K562 (cell line): Measurements from ENCODE around the gene SPAG16.

Source experiments
- CHAMP1 ChIP-seq: fragments of 450-650 bp; IDR thresholded peaks from 2 replicates; pipeline ENCODE4 v1.6.1; 2016; ENCODE audit warnings: mild to moderate bottlenecking
- CTCF ChIP-seq, 3 experiments: IDR thresholded peaks in 2 of 3; conservative IDR thresholded peaks in 1 of 3; 2 replicates each; pipeline ENCODE4 v1.5.1; 2011 to 2012; ENCODE audit warnings: low read length in 3 of 3, mild to moderate bottlenecking in 3 of 3, control low read depth in 2 of 3, improper control_type of control experiment in 1 of 3, inconsistent platforms in 1 of 3, low read depth in 1 of 3, mixed read lengths in 1 of 3, moderate library complexity in 1 of 3; ENCODE audit not compliant: insufficient read depth in 2 of 3
- DMBX1 ChIP-seq: fragments of 250-450 bp; sonication (Bioruptor Pico); IDR thresholded peaks from 2 replicates; pipeline ENCODE4 v1.8.0; 2022; ENCODE audit warnings: inconsistent platforms, mild to moderate bottlenecking, moderate library complexity, borderline replicate concordance
- ESRRA ChIP-seq: fragments of 450-650 bp; IDR thresholded peaks from 2 replicates; pipeline ENCODE4 v1.6.1; 2014; ENCODE audit warnings: low read depth, mild to moderate bottlenecking, moderate library complexity, borderline replicate concordance
- POU5F1 ChIP-seq: fragments of 150-350 bp; IDR thresholded peaks from 2 replicates; pipeline ENCODE4 v1.6.1; 2014; ENCODE audit warnings: borderline replicate concordance, low read length, low read depth, mild to moderate bottlenecking; ENCODE audit not compliant: partially characterized antibody
- PTTG1 ChIP-seq: fragments of 450-650 bp; IDR thresholded peaks from 2 replicates; pipeline ENCODE4 v1.6.1; 2016; ENCODE audit warnings: low read depth, mild to moderate bottlenecking, missing genetic modification characterization, missing compliant biosample characterization
- SAP30 ChIP-seq: fragments of 200-600 bp; sonication (generic); IDR thresholded peaks from 2 replicates; pipeline ENCODE4 v1.6.1; 2012; ENCODE audit warnings: borderline replicate concordance, low read depth, mild to moderate bottlenecking, moderate library complexity, low read length, control low read depth, inconsistent platforms; ENCODE audit not compliant: insufficient read depth, poor library complexity, severe bottlenecking
- U2AF1 ChIP-seq: fragments of 200-400 bp; formaldehyde crosslinking; optimal IDR thresholded peaks from 2 replicates; pipeline ENCODE3; 2017; ENCODE audit warnings: mild to moderate bottlenecking, low read depth, low read length, moderate library complexity

- TF ChIP-seq DMBX1 (CRISPR knock-in tag) (no peak), POU5F1 (no peak), CTCF (IDR thresholded peaks at IDR 0.05 in 2 of 3, conservative IDR thresholded peaks at IDR 0.05 in 1 of 3; ENCODE audit: insufficient read depth in 2 of 3, low read depth in 1 of 3, low read length in 3 of 3) (no peak), CHAMP1 (no peak), U2AF1 (no peak), PTTG1 (tag) (no peak), ESRRA (no peak), SAP30 (no peak)
Measured at GRCh38 chr2:214005337-214005736, 721.1 kb downstream of the SPAG16 start.
